HG03442 (cell line): Measurements from ENCODE around the gene IFT20.
A peak's percentile ranks its signal among the peaks of the same experiment; 100 is the strongest.
"Not testable (repeated sequence)": the region's sequence is repeated elsewhere in the genome, so short reads cannot be mapped to it uniquely, and the experiment has no call there.

Experiments used
- ATAC-seq: cut with Tn5 transposase; IDR thresholded peaks from one replicate; pipeline ENCODE4 v1.9.1; 2021; ENCODE audit warnings: mild to moderate bottlenecking, moderate library complexity; ENCODE audit not compliant: unreplicated experiment

The IFT20 gene

GRCh38 chr17:28364665-28365363, 29.5 kb upstream of the IFT20 start, which contains the start of gene SEBOX:
Gene SEBOX, minus strand, starts transcription at chr17:28365199. Its CDS starts 48 bp downstream, at chr17:28365151.
- no peak for ATAC-seq

- no peak for ATAC-seq
Measured at GRCh38 chr17:28363776-28364650, 28.7 kb upstream of the IFT20 start.

GRCh38 chr17:28363186-28363585, 27.9 kb upstream of the IFT20 start:
- no peak for ATAC-seq

- ATAC-seq = no peak
Measured at GRCh38 chr17:28357901-28358197, 22.6 kb upstream of the IFT20 start.

GRCh38 chr17:28357061-28357900, 22.0 kb upstream of the IFT20 start, which contains the start of gene POLDIP2:
Gene POLDIP2, minus strand, starts transcription at chr17:28357527. Its CDS starts 79 bp downstream, at chr17:28357448.
- ATAC-seq = peak; percentile 95

DNA sequence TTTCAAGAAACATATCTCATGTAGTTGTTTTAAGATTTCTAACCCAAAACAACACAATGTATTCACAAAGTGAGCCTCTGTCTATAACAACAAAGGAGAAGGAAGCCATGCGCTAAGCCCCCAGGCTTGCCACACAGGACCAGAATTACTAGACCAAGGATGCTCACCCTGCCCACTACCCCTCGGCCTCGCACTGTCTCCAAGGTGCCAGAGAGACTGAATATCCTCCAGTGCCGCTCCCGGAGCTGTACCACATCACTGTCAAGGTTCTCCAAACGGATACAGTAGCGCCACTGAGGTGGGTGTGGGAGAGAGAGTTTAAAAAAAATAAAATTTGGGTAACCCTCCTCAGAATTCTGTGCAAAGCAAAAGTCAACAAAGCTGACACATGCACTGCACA, 15.0 kb upstream of the IFT20 start:
- no peak for ATAC-seq

- no peak for ATAC-seq
Measured at GRCh38 chr17:28348979-28349378, 13.7 kb upstream of the IFT20 start.

GRCh38 chr17:28347261-28347891, 12.1 kb upstream of the IFT20 start:
- ATAC-seq = no peak

DNA sequence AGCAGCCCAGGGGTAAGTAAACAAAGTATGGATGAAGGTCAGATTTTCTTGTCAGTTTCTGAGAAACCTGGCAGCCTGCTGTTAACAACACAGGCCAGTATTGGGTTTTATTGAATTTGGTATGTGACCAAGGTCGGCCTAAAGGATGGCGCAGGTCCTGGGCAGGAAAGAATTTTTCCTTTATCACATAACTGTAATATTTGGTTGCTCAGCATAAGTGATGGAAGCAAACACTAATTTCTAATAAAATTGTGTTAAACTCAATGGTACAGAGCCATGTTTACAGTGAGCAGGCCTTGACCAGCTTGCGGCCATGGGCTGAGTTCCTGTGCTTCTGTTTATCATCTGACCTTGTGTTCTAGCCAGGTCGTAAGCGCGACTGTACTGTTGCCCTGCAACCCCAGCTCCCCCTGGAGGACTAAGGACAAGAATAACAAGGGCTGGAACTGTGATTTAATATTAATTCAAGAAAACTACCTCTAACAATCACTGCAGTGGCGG, 11.5 kb upstream of the IFT20 start:
- ATAC-seq = no peak

- no peak for ATAC-seq
Measured at GRCh38 chr17:28346199-28346580, 10.9 kb upstream of the IFT20 start.

DNA sequence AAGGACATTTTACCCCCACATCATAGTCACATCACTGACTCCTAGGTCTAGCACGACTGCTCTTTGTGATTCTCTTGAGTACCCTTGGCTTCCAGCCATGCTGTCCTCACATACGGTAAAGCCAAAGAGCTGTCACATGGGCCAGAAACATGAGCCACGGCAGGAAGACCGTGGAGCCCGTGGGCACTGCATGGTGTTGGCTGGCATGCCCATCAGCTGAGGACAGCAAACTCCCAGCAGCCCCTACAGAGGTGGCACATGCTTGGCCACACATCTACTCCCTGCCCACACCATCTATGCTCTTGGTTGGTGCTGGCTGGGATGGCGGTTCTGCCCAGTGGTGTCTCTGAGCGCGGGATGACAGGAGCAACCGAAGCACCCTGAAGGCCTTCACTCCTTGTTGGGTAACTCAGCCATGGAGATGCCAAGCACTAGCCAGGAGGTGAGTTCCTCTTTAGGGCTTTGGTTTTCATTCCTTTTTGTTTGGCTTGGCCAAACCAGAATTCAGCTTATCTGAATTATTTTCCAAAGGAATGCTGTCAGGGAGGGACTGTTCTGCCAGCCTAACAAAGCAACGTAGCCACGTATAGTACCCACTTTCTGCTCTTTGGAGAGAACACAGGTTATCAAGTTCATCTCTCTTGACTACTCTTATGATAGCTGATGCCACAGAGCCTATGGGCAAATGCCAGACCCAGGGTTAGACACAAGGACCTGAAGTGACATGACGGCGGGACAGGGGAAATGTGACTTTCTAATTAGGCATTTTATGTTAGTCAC, 10.3 kb upstream of the IFT20 start:
- ATAC-seq = no peak

DNA sequence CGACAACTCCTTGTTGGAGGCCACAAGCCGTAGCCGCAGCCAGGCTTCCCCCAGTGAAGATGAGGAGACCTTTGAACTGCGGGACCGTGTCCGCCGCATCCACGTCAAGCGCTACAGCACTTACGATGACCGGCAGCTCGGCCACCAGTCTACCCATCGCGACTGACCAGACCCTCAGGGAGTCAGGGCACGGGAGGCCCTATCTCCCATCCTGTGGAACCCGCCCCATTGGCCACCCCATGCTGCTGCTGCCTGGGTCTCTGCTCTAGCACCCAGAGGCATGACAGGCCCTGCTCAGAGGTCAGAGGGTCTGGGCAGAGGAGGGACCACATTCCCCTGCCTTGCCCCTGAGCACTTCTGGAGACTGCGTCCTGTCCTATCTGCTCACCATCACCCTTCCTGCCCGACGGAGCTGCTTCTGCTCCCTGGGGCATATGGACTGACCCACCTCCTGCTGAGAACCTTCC, 9.2 kb upstream of the IFT20 start:
- ATAC-seq = no peak

DNA sequence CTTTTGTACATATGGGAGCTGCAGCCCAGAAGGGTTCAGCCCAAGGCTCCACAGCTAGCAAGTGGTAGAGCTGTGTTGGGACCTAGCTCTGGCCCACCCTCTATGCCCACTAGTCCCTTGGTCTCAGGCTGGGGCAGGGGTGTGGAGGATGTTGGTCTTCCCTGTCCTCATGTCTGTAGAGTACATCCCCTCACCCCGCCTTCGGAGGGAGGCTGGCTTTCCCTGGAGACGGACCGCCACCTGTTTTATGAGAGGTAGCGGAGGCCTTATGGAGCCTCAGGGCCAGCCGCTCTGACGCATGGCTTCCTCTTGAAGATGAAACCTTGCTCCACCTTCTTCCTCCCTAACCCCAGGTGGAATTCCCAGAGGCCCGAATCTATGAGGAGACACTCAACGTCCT, 8.7 kb upstream of the IFT20 start:
- ATAC-seq = no peak

- ATAC-seq = no peak
Measured at GRCh38 chr17:28343491-28343932, 8.2 kb upstream of the IFT20 start.

- no peak for ATAC-seq
Measured at GRCh38 chr17:28342313-28342712, 7.0 kb upstream of the IFT20 start.

GRCh38 chr17:28341516-28341915, 6.2 kb upstream of the IFT20 start:
- no peak for ATAC-seq

- no peak for ATAC-seq
Measured at GRCh38 chr17:28340374-28340773, 5.1 kb upstream of the IFT20 start.

DNA sequence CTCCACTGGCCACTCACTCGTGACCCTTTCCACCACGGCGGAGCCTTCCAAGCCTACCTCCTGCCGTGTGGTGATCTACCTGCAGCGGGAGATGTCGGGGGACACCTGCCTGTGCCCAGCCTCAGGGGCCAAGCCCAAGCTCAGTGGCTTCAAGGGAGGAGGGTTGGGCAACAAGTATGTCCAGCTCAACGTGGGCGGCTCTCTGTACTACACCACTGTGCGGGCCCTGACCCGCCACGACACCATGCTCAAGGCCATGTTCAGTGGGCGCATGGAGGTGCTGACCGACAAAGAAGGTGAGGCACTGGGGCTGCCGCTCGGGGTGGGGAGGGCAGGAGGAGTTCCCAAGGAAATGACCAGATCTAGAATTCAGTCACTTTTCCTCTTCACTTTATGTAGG, 4.2 kb upstream of the IFT20 start:
- no peak for ATAC-seq

DNA sequence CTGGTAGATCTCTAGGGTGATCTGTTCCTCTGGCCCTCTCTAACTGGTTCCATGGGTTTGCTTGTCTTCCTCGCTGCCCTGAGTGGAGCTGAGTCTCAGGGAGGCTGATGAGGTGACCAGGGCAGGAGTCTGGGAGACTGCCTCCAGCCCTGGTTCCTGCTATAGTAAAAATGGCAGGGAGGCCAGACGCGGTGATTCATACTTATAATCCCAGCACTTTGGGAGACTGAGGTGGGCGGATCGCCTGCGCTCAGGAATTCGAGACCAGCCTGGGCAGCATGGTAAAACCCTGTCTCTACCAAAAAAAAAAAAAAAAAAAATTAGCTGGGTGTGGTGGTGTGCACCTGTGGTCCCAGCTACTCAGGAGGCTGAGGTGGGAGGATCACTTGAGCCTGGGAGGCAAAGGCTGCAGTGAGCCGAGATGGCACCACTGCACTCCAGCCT, 3.5 kb upstream of the IFT20 start:
- ATAC-seq = not testable (repeated sequence)
